Retinal pigment epithelial cell (primary cell): ENCODE data around the gene KIAA0753.

Source experiments
- DNase-seq: peaks from one replicate; pipeline ENCODE4 v3.0.0-alpha.2; 2010; ENCODE audit warnings: low read depth
- H3K4me3 ChIP-seq: 2 replicates; pipeline ENCODE4 v1.5.1; 2011; ENCODE audit warnings: mild to moderate bottlenecking, low read length, control low read depth, moderate library complexity
- TF ChIP-seq, protein P1 (sequence below): conservative IDR thresholded peaks from 2 replicates; pipeline ENCODE4 v1.5.1; 2011; ENCODE audit warnings: low read depth, low read length, control low read depth, inconsistent platforms

KIAA0753 gene

DNA sequence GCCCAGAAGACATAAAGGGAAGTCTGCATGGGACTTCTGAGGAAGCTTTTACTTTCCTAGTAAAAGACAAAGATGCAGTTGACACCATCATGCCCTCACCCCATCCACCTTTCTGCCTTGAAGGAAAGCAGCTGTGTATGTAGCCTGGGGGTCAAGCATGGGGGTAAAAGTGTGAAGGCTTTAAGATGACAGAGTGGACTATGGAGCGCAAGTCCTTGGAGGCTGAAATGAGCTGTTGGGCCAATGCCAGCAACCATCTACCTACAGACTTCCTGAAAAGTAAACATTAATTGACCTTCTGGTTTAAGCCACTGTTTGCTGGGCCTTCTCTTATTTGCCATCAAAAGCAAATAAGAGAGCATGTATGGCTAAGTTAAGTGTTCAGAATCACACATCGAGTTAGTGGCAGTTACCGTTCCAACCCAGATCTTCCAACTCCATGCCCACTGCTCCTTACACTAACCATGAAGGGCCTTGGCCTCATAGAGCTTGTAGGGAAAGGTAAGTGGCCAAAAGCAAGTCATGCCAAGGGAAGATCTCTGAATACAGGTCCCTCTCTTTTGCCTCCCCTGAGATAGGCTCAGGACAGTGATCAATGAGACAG lies 42.7 kb upstream of the KIAA0753 start:
- no peak for DNase-seq
- TF ChIP-seq, protein P1, sequence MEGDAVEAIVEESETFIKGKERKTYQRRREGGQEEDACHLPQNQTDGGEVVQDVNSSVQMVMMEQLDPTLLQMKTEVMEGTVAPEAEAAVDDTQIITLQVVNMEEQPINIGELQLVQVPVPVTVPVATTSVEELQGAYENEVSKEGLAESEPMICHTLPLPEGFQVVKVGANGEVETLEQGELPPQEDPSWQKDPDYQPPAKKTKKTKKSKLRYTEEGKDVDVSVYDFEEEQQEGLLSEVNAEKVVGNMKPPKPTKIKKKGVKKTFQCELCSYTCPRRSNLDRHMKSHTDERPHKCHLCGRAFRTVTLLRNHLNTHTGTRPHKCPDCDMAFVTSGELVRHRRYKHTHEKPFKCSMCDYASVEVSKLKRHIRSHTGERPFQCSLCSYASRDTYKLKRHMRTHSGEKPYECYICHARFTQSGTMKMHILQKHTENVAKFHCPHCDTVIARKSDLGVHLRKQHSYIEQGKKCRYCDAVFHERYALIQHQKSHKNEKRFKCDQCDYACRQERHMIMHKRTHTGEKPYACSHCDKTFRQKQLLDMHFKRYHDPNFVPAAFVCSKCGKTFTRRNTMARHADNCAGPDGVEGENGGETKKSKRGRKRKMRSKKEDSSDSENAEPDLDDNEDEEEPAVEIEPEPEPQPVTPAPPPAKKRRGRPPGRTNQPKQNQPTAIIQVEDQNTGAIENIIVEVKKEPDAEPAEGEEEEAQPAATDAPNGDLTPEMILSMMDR, result no peak
- no peak overlapping the region for H3K4me3 ChIP-seq

DNA sequence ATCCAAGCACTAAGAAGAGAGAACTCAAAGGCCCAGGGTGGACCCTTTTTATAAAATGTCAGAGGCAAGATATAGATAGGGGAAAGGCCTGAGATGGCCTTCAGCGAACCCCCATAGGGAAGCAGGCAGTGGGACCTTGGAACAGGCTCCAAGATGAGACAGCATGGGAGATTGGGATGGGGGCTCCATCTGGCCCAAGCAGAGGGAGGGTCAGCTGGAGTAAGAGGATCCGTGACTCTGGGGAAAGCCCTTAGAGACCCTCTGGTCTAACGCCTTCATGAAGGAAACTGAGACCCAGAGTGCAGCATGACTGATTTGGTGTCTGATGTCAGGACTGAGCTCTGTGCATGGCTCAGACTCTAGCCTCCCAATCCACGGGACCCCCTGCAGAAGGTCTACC lies 41.8 kb upstream of the KIAA0753 start:
- TF ChIP-seq, protein P1, result no peak
- H3K4me3 ChIP-seq, result no peak overlapping the region
- DNase-seq, result no peak

DNA sequence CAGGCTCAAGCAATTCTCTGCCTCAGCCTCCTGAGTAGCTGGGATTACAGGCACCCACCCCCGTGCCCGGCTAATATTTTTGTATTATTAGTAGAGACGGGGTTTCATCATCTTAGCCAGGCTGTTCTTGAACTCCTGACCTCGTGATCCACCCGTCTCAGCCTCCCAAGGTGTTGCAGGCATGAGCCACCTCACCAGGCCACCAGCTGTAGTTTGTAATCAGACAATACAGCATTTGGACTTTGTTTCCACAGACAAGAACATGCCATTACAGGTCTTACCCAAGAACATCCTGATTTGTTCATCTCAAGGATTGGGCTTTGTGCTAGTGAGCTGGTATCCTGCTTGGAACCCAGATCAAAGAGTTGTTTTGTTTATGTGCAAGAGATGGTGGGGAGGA lies 41.2 kb upstream of the KIAA0753 start:
- TF ChIP-seq, protein P1, result no peak
- H3K4me3 ChIP-seq, result no peak overlapping the region
- no peak for DNase-seq

DNA sequence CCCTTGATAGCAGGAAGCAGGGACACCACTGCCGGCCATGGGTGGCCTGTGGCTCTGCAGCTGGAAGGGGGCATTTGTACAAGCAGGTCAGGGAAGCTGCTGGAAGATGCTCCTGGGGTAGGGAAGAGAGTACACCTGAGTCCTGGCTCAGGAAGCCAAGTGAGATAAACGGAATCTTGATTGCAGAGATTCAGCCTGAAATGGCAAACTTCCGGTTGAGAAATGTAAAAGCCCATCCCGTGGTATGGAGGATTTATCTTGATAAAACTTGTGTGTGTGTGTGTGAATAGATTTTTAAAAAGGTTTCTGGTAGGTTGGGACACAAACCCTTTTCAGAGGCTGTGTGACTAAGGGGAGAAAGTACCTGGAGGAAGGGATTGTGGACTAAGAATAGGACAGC lies 40.7 kb upstream of the KIAA0753 start:
- no peak overlapping the region for H3K4me3 ChIP-seq
- DNase-seq, result no peak
- TF ChIP-seq, protein P1, result no peak

DNA sequence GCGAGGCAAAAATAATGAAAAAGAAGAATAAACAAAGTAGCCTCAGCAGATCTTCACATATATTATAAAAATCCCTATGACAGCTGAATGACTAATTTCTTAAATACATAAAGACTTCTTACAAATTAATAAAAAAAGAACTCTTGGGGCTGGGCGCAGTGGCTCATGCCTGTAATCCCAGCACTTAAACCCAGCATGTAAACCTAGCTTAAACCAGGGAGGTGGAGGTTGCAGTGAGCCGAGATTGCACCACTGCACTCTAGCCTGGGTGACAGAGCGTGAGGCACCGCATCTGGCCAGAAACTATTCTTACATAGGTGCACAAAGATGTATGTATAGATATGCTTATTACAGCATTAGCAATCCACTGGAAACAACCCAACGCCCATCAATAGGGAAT lies 38.7 kb upstream of the KIAA0753 start:
- TF ChIP-seq, protein P1, result no peak
- DNase-seq, result no peak
- no peak overlapping the region for H3K4me3 ChIP-seq

DNA sequence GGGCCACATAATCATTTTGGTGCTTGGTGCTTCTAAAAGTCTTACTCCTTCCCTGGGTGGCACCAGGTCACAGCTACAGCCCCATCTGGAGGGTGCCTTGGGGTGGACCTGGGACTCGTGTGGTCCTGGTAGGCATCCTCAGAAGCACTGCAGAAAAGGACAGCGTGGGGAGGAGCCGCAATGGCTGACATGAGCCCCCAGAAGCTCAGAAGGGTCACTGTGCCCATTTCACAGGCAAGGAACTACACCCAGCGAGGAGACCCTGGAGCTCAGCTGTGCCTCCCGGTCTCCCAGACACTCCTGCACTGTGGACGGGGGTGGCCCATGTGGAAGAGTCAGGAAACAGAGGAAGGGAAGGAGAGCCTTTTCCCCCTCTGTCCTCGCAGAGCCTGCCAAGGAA lies 37.4 kb upstream of the KIAA0753 start:
- no peak for DNase-seq
- TF ChIP-seq, protein P1, result no peak
- H3K4me3 ChIP-seq, result no peak overlapping the region

DNA sequence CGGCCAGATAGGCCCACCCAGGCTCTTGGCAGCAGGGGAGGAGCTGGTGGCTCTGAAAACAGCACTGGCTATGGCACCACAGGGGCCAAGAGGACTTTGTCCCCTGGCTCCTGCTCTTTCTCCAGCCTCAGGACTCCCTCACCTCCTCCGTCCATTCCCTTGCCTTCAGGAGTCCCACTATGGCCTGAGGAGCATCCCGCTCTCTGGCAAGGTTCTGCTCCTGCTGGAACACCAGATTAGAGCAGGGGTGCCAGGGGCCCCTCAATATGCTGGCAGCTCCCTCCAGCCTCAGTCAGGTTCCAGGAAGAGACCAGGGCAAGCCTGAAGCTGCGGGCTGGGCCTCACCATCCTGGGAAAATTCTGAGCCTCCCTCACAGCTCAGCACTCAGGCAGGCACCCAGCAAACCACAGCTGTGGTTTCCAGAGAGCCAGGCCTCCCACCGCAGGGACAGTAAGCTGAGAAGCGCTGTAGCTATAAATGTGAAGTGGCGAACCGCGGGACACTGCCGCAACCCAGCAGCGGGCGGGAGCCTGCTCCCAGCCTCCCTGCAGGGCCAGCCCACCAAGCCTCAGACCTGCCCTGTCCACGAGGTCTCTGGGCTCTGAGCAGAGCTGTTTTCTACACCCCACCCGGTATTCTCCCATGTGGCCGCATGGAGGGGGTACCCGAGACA lies 36.8 kb upstream of the KIAA0753 start:
- TF ChIP-seq, protein P1, result no peak
- DNase-seq, result no peak
- H3K4me3 ChIP-seq, result no peak overlapping the region
